A549 (cell line): ENCODE results near the gene EML1. TPM values are rescaled to one million over a fixed set of nuclear protein-coding genes. Genes with fewer than 3 reads are reported as not detected.

Experiments used
- ATAC-seq, 2 experiments: fragments of 200-7000 bp in 1 of 2; fragments of >200 bp in 1 of 2; cut with Nextera tagmentation in 1 of 2; cut with Tn5 transposase in 1 of 2; 3 replicates each; pipeline versions ENCODE4 v1.8.0 to v1.9.1; 2018 to 2020; ENCODE audit warnings: mild to moderate bottlenecking in 1 of 2, moderate library complexity in 1 of 2
- CTCF ChIA-PET: fragments of 300-600 bp; sonication (Branson Sonifier 250); formaldehyde crosslinking; extraction: SDS; loops from one replicate; lab custom pipeline; 2021; ENCODE audit warnings: antibody characterized with exemption, inconsistent platforms; lab: Yijun Ruan, JAX
- POLR2A ChIA-PET: fragments of 350-600 bp; formaldehyde crosslinking; extraction: SDS; loops from one replicate; lab custom pipeline; 2021; ENCODE audit warnings: antibody characterized with exemption, inconsistent platforms; lab: Yijun Ruan, JAX
- DNase-seq, 2 experiments: peaks; one replicate each; pipeline versions ENCODE4 v3.0.0 to v3.0.0-alpha.2; 2011 to 2016; ENCODE audit warnings: low read depth in 1 of 2, low spot score in 1 of 2
- FAIRE-seq: peaks from 2 replicates; lab custom pipeline; 2011; peaks lifted over from hg19 to GRCh38; lab: Jason Lieb, UNC
- H3K27ac ChIP-seq, 2 experiments: fragments of >200 bp; sonication (Bioruptor Twin); formaldehyde crosslinking; 3 replicates each; pipeline ENCODE4 v1.5.1; 2016 to 2017
- H3K4me1 ChIP-seq: fragments of >200 bp; sonication (Bioruptor Twin); formaldehyde crosslinking; 3 replicates; pipeline ENCODE4 v1.6.1; 2016
- H3K4me2 ChIP-seq: fragments of >200 bp; sonication (Bioruptor Twin); formaldehyde crosslinking; 3 replicates; pipeline ENCODE4 v1.6.1; 2016
- H3K4me3 ChIP-seq: fragments of >200 bp; sonication (Bioruptor Twin); formaldehyde crosslinking; 3 replicates; pipeline ENCODE4 v1.5.1; 2016
- H3K9me3 ChIP-seq: fragments of >200 bp; sonication (Bioruptor Twin); formaldehyde crosslinking; 3 replicates; pipeline ENCODE4 v1.6.1; 2016
- BHLHE40 ChIP-seq: IDR thresholded peaks from 2 replicates; pipeline ENCODE4 v1.6.1; 2012; ENCODE audit warnings: low read depth, low read length, inconsistent platforms
- CBX2 ChIP-seq: fragments of 200-600 bp; sonication (generic); IDR thresholded peaks from 2 replicates; pipeline ENCODE4 v1.6.1; 2016; ENCODE audit warnings: low read depth, mild to moderate bottlenecking, borderline replicate concordance
- CBX8 ChIP-seq: fragments of 200-600 bp; sonication (generic); IDR thresholded peaks from 2 replicates; pipeline ENCODE4 v1.6.1; 2016
- CEBPB ChIP-seq, 2 experiments: fragments of >200 bp in 1 of 2; sonication (Bioruptor Twin) in 1 of 2; formaldehyde crosslinking in 1 of 2; IDR thresholded peaks; 2 replicates each; pipeline ENCODE4 v1.6.1; 2012 to 2016
- EHMT2 ChIP-seq: fragments of 200-600 bp; sonication (generic); IDR thresholded peaks from 2 replicates; pipeline ENCODE4 v1.6.1; 2016; ENCODE audit warnings: antibody characterized with exemption, low read depth, mild to moderate bottlenecking, moderate library complexity
- FOXS1 ChIP-seq: fragments of 250-450 bp; sonication (Bioruptor Pico); IDR thresholded peaks from 2 replicates; pipeline ENCODE4 v1.5.0; 2020; ENCODE audit warnings: mild to moderate bottlenecking, moderate library complexity
- NPAS2 ChIP-seq: fragments of 250-450 bp; sonication (Bioruptor Pico); IDR thresholded peaks from 2 replicates; pipeline ENCODE4 v1.8.0; 2022; ENCODE audit warnings: mild to moderate bottlenecking, moderate library complexity, borderline replicate concordance
- PHF8 ChIP-seq: fragments of 200-600 bp; sonication (generic); IDR thresholded peaks from 2 replicates; pipeline ENCODE4 v1.6.1; 2016; ENCODE audit warnings: low read depth, mild to moderate bottlenecking, antibody characterized with exemption, moderate library complexity, borderline replicate concordance
- RAD21 ChIP-seq, 2 experiments: fragments of >200 bp in 1 of 2; sonication (Bioruptor Twin) in 1 of 2; formaldehyde crosslinking in 1 of 2; IDR thresholded peaks in 1 of 2; conservative IDR thresholded peaks in 1 of 2; 2 replicates in 1 of 2; 3 replicates in 1 of 2; pipeline ENCODE4 v1.6.1; 2012 to 2018; ENCODE audit warnings: inconsistent platforms in 1 of 2
- RARB ChIP-seq: fragments of 250-450 bp; sonication (Bioruptor Pico); IDR thresholded peaks from 2 replicates; pipeline ENCODE4 v1.8.0; 2021; ENCODE audit warnings: mild to moderate bottlenecking, moderate library complexity
- REST ChIP-seq: fragments of 200-600 bp; sonication (generic); IDR thresholded peaks from 2 replicates; pipeline ENCODE4 v1.6.1; 2016; ENCODE audit warnings: antibody characterized with exemption, mild to moderate bottlenecking, moderate library complexity
- RNF2 ChIP-seq: fragments of 200-600 bp; sonication (generic); IDR thresholded peaks from 2 replicates; pipeline ENCODE4 v1.6.1; 2016; ENCODE audit warnings: low read depth, mild to moderate bottlenecking, antibody characterized with exemption, moderate library complexity, borderline replicate concordance
- SMC3 ChIP-seq: fragments of >200 bp; sonication (Bioruptor Twin); formaldehyde crosslinking; IDR thresholded peaks from 3 replicates; pipeline ENCODE4 v1.6.1; 2018; ENCODE audit warnings: inconsistent platforms
- ZFP36 ChIP-seq: fragments of 450-650 bp; IDR thresholded peaks from 2 replicates; pipeline ENCODE4 v1.6.1; 2014; ENCODE audit warnings: borderline replicate concordance; ENCODE audit not compliant: partially characterized antibody
- ZNF302 ChIP-seq: fragments of 250-450 bp; sonication (Bioruptor Pico); IDR thresholded peaks from 2 replicates; pipeline ENCODE4 v1.9.0; 2021; ENCODE audit warnings: inconsistent platforms, mild to moderate bottlenecking, moderate library complexity
- WGBS: methylation state at CpG from one replicate; pipeline ENCODE4 v1.1.6; 2017; ENCODE audit errors: missing lambda C conversion rate; 5-methylcytosine and 5-hydroxymethylcytosine counted together
- polyA plus RNA-seq, 4 experiments: library from polyadenylated mRNA; depleted of rRNA in 3 of 4; stranded (reverse); fragments of >200 nt; fragmentation: RNase III in 1 of 4; extraction: RNeasy Plus Mini Kit Qiagen cat#74134 plus additional on column Dnase treatment in 1 of 4; gene quantifications; 2 replicates in 3 of 4; 3 replicates in 1 of 4; pipeline ENCODE4 v1.2.3, GENCODE V29; 2011 to 2017
- TF ChIP-seq, protein P1 (sequence below): fragments of >200 bp; sonication (Bioruptor Twin); formaldehyde crosslinking; IDR thresholded peaks from 3 replicates; pipeline ENCODE4 v1.5.1; 2016

EML1 gene
- polyA plus RNA-seq, 2 of the 4 experiments (the other 2 are of a cell fraction) = 29.7 to 30.8 TPM

GRCh38 chr14:99981806-99982205 is 188.6 kb downstream of the EML1 start:
- POLR2A ChIA-PET = no interaction called here
- peaks cover 23% of the 10 kb centered on the region for H3K4me1 ChIP-seq
- FAIRE-seq = no peak
- WGBS = 71% methylated on average over 5 of the region's 5 CpGs
- ATAC-seq = peak in 1 of 2 experiments; percentile 49; a peak in 2 of 6 replicates
- no peaks in the 10 kb centered on the region for H3K9me3 ChIP-seq
- H3K4me3 ChIP-seq = no peak overlapping the region
- H3K27ac ChIP-seq = no peak overlapping the region; a peak in 1 of 6 replicates
- CTCF ChIA-PET = interaction anchor here (0.6 to 7.6 kb wide), 39 partner anchors 8 to 537 kb away, joined by 3 to 173 read pairs (median 6); partner anchors contain the start of gene DEGS2
- TF ChIP-seq ZFP36 = no peak
- no peak for TF ChIP-seq CBX2
- TF ChIP-seq FOXS1 (CRISPR knock-in tag) = no peak
- no peak for TF ChIP-seq PHF8
- no peak for TF ChIP-seq NPAS2
- no peak for TF ChIP-seq EHMT2
- TF ChIP-seq RARB (CRISPR knock-in tag) = no peak
- peak overlapping the region; percentile 37; the same call in 2 of the 3 replicates for H3K4me2 ChIP-seq
- DNase-seq = no peak

GRCh38 chr14:99982537-99983250 is 189.5 kb downstream of the EML1 start:
- ATAC-seq = peak; percentile 92 to 97
- H3K4me2 ChIP-seq = peak overlapping the region; percentile 37
- POLR2A ChIA-PET = no interaction called here
- TF ChIP-seq CEBPB (IDR thresholded peaks at IDR 0.05) (no peak), REST (no peak), RNF2 (no peak), CBX8 (no peak), BHLHE40 (no peak), SMC3 (peak; percentile 97), ZNF302 (CRISPR knock-in tag) (no peak), RAD21 (conservative IDR thresholded peaks at IDR 0.05 in 1 of 2, IDR thresholded peaks at IDR 0.05 in 1 of 2) (peak; percentile 94 to 96)
- TF ChIP-seq, protein P1, sequence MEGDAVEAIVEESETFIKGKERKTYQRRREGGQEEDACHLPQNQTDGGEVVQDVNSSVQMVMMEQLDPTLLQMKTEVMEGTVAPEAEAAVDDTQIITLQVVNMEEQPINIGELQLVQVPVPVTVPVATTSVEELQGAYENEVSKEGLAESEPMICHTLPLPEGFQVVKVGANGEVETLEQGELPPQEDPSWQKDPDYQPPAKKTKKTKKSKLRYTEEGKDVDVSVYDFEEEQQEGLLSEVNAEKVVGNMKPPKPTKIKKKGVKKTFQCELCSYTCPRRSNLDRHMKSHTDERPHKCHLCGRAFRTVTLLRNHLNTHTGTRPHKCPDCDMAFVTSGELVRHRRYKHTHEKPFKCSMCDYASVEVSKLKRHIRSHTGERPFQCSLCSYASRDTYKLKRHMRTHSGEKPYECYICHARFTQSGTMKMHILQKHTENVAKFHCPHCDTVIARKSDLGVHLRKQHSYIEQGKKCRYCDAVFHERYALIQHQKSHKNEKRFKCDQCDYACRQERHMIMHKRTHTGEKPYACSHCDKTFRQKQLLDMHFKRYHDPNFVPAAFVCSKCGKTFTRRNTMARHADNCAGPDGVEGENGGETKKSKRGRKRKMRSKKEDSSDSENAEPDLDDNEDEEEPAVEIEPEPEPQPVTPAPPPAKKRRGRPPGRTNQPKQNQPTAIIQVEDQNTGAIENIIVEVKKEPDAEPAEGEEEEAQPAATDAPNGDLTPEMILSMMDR = peak; percentile 97
- TF ChIP-seq, all 56 proteins: peak for 3
- DNase-seq (peak; percentile 65 to 74), FAIRE-seq (peak; percentile 77)
- Histone ChIP-seq H3K27ac (peak overlapping the region; percentile 4 to 46; a peak in 2 of 6 replicates), H3K4me1 (peaks cover 23% of the 10 kb centered on the region), H3K9me3 (0 out of 3 replicates have a peak, but pooled peaks cover 2% of the 10 kb centered on the region), H3K4me3 (no peak overlapping the region)
- CTCF ChIA-PET = interaction anchor here (0.6 to 7.6 kb wide), 45 partner anchors 9 to 316 kb away, joined by 3 to 173 read pairs (median 7); partner anchors contain the start of gene DEGS2
- WGBS = 34% methylated on average over 5 of the region's 5 CpGs
